HEK293 (cell line): ENCODE data around the gene RIPOR3.
"Not testable (repeated sequence)": the region's sequence is repeated elsewhere in the genome, so short reads cannot be mapped to it uniquely, and the experiment has no call there.

ENCODE experiments used
- CTCF ChIA-PET: fragments of 350-600 bp; formaldehyde crosslinking; extraction: SDS; loops from one replicate; lab custom pipeline; 2021; ENCODE audit warnings: antibody characterized with exemption; lab: Yijun Ruan, JAX
- POLR2A ChIA-PET: fragments of 300-600 bp; formaldehyde crosslinking; extraction: SDS; loops from one replicate; lab custom pipeline; 2020; ENCODE audit warnings: antibody characterized with exemption, inconsistent platforms; lab: Yijun Ruan, JAX
- H3K27ac ChIP-seq: fragments of 200-500 bp; sonication (Bioruptor generic); 2 replicates; pipeline ENCODE4 v1.5.1; 2014; ENCODE audit warnings: low read depth, low read length, control low read depth, inconsistent platforms; ENCODE audit errors: extremely low read depth
- H3K36me3 ChIP-seq, 2 experiments: fragments of 200-500 bp in 1 of 2; sonication (Bioruptor generic) in 1 of 2; 1 replicate in 1 of 2; 2 replicates in 1 of 2; pipeline ENCODE4 v1.5.1; 2014 to 2017; ENCODE audit warnings: inconsistent platforms in 2 of 2, low read length in 2 of 2; ENCODE audit not compliant: control insufficient read depth in 2 of 2, insufficient read depth in 1 of 2
- H3K4me1 ChIP-seq: fragments of 200-500 bp; sonication (Bioruptor generic); 2 replicates; pipeline ENCODE4 v1.5.1; 2014; ENCODE audit warnings: mild to moderate bottlenecking, low read length, inconsistent platforms; ENCODE audit not compliant: control insufficient read depth, insufficient read depth
- H3K4me3 ChIP-seq: 2 replicates; pipeline ENCODE4 v1.5.1; 2011; ENCODE audit warnings: low read depth, mild to moderate bottlenecking, control low read depth, low read length, moderate library complexity
- H3K9me3 ChIP-seq: fragments of 200-500 bp; sonication (Bioruptor generic); 2 replicates; pipeline ENCODE4 v1.5.1; 2014; ENCODE audit warnings: low read depth, low read length, inconsistent platforms; ENCODE audit not compliant: control insufficient read depth, insufficient read depth
- EGR2 ChIP-seq: fragments of 450-650 bp; formaldehyde crosslinking; IDR thresholded peaks from 2 replicates; pipeline ENCODE4 v1.5.1; 2016; ENCODE audit warnings: low read depth, missing biosample characterization, missing genetic modification characterization
- GLIS1 ChIP-seq: fragments of 450-650 bp; formaldehyde crosslinking; IDR thresholded peaks from 2 replicates; pipeline ENCODE4 v1.5.1; 2016; ENCODE audit warnings: missing biosample characterization, missing genetic modification characterization
- KLF7 ChIP-seq: fragments of 450-650 bp; formaldehyde crosslinking; IDR thresholded peaks from 2 replicates; pipeline ENCODE4 v1.5.1; 2016; ENCODE audit warnings: missing biosample characterization, missing genetic modification characterization, borderline replicate concordance
- PRDM1 ChIP-seq: fragments of 450-650 bp; formaldehyde crosslinking; IDR thresholded peaks from 2 replicates; pipeline ENCODE4; 2016; ENCODE audit warnings: missing biosample characterization, missing genetic modification characterization
- SCRT1 ChIP-seq: fragments of 450-650 bp; formaldehyde crosslinking; IDR thresholded peaks from 2 replicates; pipeline ENCODE4 v1.5.1; 2016; ENCODE audit warnings: missing biosample characterization, missing genetic modification characterization, borderline replicate concordance
- SCRT2 ChIP-seq: fragments of 450-650 bp; formaldehyde crosslinking; IDR thresholded peaks from 2 replicates; pipeline ENCODE4 v1.5.1; 2016; ENCODE audit warnings: missing biosample characterization, missing genetic modification characterization
- SP2 ChIP-seq: fragments of 450-650 bp; formaldehyde crosslinking; IDR thresholded peaks from 2 replicates; pipeline ENCODE4 v1.5.1; 2016; ENCODE audit warnings: missing biosample characterization, missing genetic modification characterization
- ZNF121 ChIP-seq: fragments of 450-650 bp; formaldehyde crosslinking; IDR thresholded peaks from 2 replicates; pipeline ENCODE4 v1.5.1; 2016; ENCODE audit warnings: missing biosample characterization, missing genetic modification characterization
- ZNF174 ChIP-seq: fragments of 450-650 bp; formaldehyde crosslinking; IDR thresholded peaks from 2 replicates; pipeline ENCODE4 v1.5.0; 2017; ENCODE audit warnings: missing biosample characterization, mild to moderate bottlenecking, missing genetic modification characterization
- ZNF202 ChIP-seq: fragments of 450-650 bp; formaldehyde crosslinking; IDR thresholded peaks from 2 replicates; pipeline ENCODE4 v1.5.1; 2016; ENCODE audit warnings: missing biosample characterization, missing genetic modification characterization, borderline replicate concordance
- ZNF366 ChIP-seq: fragments of 450-650 bp; formaldehyde crosslinking; conservative IDR thresholded peaks from 2 replicates; pipeline ENCODE4 v1.5.1; 2016; ENCODE audit warnings: missing biosample characterization, missing genetic modification characterization
- ZNF544 ChIP-seq: fragments of 450-650 bp; formaldehyde crosslinking; IDR thresholded peaks from 2 replicates; pipeline ENCODE4 v1.5.0; 2017; ENCODE audit warnings: missing biosample characterization, missing genetic modification characterization
- ZNF555 ChIP-seq: fragments of 450-650 bp; formaldehyde crosslinking; conservative IDR thresholded peaks from 2 replicates; pipeline ENCODE4 v1.5.1; 2017; ENCODE audit warnings: missing biosample characterization, mild to moderate bottlenecking, missing genetic modification characterization, inconsistent platforms
- TF ChIP-seq, protein P1 (sequence below): fragments of 450-650 bp; formaldehyde crosslinking; IDR thresholded peaks from 2 replicates; pipeline ENCODE4 v1.5.1; 2016; ENCODE audit warnings: missing biosample characterization, missing genetic modification characterization
- TF ChIP-seq, protein P2 (sequence below): fragments of 450-650 bp; formaldehyde crosslinking; IDR thresholded peaks from 2 replicates; pipeline ENCODE4 v1.5.1; 2016; ENCODE audit warnings: missing biosample characterization, missing genetic modification characterization

Gene RIPOR3

DNA sequence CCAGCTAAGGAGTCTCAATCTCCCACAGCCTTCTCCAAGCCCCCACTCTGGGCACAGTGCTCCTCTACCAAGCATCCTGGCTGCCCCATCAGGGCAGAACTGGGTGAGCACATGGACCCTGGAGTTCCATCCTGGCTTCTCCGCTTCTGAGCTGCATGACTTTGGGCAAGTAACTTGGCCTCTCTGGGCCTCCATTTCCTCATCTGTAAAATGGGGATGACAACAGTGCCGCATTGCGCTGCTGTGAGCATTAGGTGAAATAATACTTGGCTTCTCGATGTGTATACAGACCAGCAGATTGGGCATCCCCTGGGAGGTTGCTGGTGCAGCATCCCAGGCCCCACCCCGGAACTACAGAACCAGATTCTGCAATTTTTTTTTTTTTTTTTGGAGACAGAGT lies 8.3 kb upstream of the RIPOR3 start:
- H3K27ac ChIP-seq = no peak overlapping the region
- ChIA-PET POLR2A (interaction anchor here (0.6 kb wide), 1 partner anchor 83 kb away, joined by 4 read pairs; no protein-coding TSS in a partner anchor), CTCF (interaction anchor here (0.6 to 0.7 kb wide), 2 partner anchors 49 to 487 kb away, joined by 3 to 5 read pairs; no protein-coding TSS in a partner anchor)
- H3K4me3 ChIP-seq = no peak overlapping the region
- no peaks in the 10 kb centered on the region for H3K9me3 ChIP-seq
- H3K4me1 ChIP-seq = 0 out of 2 replicates have a peak, but pooled peaks cover 5% of the 10 kb centered on the region
- TF ChIP-seq SP2 (tag by site-specific recombination) (no peak), ZNF544 (tag by site-specific recombination) (no peak), ZNF555 (tag by site-specific recombination) (no peak), ZNF174 (tag by site-specific recombination) (no peak), ZNF202 (tag by site-specific recombination) (no peak), ZNF366 (tag by site-specific recombination) (no peak)
- H3K36me3 ChIP-seq = no peaks in the 10 kb centered on the region

DNA sequence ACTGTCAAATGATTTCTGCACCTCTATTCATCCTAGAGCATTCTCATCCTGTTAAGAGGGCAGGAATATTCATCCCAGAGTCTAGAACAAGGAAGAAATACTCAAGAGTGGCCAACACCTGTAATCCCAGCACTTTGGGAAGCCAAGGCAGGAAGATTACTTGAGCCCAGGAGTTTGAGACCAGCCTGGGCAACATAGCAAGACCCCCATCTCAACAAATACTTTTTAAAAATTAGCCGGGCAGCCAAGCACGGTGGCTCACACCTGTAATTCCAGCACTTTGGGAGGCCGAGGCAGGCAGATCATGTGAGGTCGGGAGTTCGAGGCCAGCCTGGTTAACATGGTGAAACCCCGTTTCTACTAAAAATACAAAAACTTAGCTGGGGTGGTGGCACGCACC lies 6.9 kb upstream of the RIPOR3 start:
- POLR2A ChIA-PET, H3K27ac ChIP-seq, H3K9me3 ChIP-seq, H3K4me1 ChIP-seq, CTCF ChIA-PET, H3K4me3 ChIP-seq, H3K36me3 ChIP-seq: not testable (repeated sequence)
- 0 out of 2 replicates have a peak, but pooled peaks have one; percentile 51 for TF ChIP-seq ZNF121 (tag by site-specific recombination)

DNA sequence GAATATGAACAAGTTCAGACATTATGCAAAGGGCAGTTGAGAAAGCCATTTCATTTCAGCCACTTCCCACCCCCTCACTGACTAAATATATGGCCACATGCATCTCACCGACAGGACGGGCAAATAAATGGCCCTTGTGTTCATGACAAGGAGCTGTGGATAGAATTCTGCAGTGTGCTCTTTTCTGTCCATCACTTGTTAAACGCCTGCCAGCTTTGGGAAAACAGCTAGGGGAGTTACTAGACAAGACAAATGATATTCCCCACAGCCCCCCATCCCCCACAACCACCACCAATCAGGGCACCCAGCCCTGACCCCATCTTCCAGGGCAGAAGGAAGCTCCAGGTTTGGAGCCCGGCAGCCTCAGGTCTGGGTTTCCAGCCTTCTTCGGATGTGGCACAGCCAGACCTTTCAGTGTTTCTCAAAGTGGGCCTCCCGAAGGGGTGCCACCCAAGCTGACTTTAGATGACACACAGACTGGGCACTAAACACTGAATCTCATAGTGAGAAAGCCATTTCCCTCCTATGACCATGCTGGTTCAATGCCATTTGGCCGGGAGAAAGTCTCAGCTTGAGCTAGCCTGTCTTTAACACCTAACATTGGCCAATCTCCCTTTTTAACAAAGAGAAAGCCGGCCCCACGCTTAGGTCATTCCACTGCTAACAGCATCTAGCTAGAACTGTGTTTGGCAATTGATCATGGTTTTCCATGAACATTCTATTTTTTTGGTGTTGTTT lies 4.0 kb upstream of the RIPOR3 start:
- no peaks in the 10 kb centered on the region for H3K9me3 ChIP-seq
- ChIA-PET POLR2A (interaction anchor here (0.6 to 0.7 kb wide), 2 partner anchors 100 to 224 kb away, joined by 3 to 7 read pairs; no protein-coding TSS in a partner anchor), CTCF (interaction anchor here (0.6 to 1.5 kb wide), 3 partner anchors 55 to 95 kb away, joined by 3 to 6 read pairs (median 4); no protein-coding TSS in a partner anchor)
- H3K27ac ChIP-seq = no peak overlapping the region
- H3K36me3 ChIP-seq = no peaks in the 10 kb centered on the region
- TF ChIP-seq PRDM1 (tag by site-specific recombination) (peak; percentile 26; the same call in 1 of the 2 replicates), SCRT1 (tag by site-specific recombination) (no peak)
- TF ChIP-seq, protein P1, sequence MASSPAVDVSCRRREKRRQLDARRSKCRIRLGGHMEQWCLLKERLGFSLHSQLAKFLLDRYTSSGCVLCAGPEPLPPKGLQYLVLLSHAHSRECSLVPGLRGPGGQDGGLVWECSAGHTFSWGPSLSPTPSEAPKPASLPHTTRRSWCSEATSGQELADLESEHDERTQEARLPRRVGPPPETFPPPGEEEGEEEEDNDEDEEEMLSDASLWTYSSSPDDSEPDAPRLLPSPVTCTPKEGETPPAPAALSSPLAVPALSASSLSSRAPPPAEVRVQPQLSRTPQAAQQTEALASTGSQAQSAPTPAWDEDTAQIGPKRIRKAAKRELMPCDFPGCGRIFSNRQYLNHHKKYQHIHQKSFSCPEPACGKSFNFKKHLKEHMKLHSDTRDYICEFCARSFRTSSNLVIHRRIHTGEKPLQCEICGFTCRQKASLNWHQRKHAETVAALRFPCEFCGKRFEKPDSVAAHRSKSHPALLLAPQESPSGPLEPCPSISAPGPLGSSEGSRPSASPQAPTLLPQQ (tag by site-specific recombination) = 0 out of 2 replicates have a peak, but pooled peaks have one; percentile 16
- H3K4me3 ChIP-seq = no peak overlapping the region
- no peaks in the 10 kb centered on the region for H3K4me1 ChIP-seq

DNA sequence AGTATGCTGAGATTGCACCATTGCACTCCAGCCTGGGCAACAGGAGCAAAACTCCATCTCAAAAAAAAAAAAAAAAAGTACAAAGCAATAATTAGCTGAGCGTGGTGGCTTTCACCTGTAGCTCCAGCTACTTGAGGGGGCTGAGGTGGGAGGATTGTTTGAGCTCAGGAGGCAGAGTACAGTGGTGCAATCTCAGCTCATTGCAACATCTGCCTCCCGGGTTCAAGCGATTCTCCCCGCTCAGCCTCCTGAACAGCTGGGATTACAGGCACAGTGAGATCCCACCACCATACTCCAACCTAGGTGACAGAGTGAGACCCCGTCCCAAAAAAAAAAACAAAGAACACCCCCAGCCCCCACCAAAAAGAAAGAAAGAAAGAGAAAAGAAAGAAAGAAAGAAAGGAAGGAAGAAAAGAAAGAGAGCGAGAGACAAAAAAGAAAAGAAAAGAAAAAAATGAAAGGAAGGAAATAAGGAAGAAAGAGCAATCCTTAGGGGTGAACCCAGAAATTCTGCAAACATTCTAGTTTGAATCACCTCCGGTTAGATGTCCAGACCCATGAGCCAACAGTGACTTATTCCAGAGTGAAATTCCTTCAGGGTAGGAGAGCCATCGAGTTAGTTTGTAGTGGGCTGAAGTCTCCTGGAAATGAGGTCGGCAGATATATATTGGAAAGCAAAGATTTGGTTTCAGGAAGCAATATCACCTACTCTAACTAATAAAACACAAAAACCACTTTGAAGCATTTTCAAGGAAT lies 3.2 kb upstream of the RIPOR3 start:
- no peaks in the 10 kb centered on the region for H3K9me3 ChIP-seq
- H3K4me3 ChIP-seq = no peak overlapping the region
- ChIA-PET POLR2A (no interaction called here), CTCF (interaction anchor here (0.6 kb wide), 1 partner anchor 23 kb away, joined by 3 read pairs; no protein-coding TSS in a partner anchor)
- no peaks in the 10 kb centered on the region for H3K36me3 ChIP-seq
- TF ChIP-seq EGR2 (tag by site-specific recombination) = 0 out of 2 replicates have a peak, but pooled peaks have one; percentile 6
- TF ChIP-seq GLIS1 (tag by site-specific recombination) = no peak
- TF ChIP-seq, protein P2, sequence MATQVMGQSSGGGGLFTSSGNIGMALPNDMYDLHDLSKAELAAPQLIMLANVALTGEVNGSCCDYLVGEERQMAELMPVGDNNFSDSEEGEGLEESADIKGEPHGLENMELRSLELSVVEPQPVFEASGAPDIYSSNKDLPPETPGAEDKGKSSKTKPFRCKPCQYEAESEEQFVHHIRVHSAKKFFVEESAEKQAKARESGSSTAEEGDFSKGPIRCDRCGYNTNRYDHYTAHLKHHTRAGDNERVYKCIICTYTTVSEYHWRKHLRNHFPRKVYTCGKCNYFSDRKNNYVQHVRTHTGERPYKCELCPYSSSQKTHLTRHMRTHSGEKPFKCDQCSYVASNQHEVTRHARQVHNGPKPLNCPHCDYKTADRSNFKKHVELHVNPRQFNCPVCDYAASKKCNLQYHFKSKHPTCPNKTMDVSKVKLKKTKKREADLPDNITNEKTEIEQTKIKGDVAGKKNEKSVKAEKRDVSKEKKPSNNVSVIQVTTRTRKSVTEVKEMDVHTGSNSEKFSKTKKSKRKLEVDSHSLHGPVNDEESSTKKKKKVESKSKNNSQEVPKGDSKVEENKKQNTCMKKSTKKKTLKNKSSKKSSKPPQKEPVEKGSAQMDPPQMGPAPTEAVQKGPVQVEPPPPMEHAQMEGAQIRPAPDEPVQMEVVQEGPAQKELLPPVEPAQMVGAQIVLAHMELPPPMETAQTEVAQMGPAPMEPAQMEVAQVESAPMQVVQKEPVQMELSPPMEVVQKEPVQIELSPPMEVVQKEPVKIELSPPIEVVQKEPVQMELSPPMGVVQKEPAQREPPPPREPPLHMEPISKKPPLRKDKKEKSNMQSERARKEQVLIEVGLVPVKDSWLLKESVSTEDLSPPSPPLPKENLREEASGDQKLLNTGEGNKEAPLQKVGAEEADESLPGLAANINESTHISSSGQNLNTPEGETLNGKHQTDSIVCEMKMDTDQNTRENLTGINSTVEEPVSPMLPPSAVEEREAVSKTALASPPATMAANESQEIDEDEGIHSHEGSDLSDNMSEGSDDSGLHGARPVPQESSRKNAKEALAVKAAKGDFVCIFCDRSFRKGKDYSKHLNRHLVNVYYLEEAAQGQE = no peak
- no peak for TF ChIP-seq KLF7 (tag by site-specific recombination)
- peak; percentile 50; the same call in 1 of the 2 replicates for TF ChIP-seq SCRT2
- peak; percentile 63; the same call in 1 of the 2 replicates for TF ChIP-seq PRDM1 (tag by site-specific recombination)
- H3K4me1 ChIP-seq = no peaks in the 10 kb centered on the region
- H3K27ac ChIP-seq = no peak overlapping the region
